Measurements from ENCODE around the gene PTPN20. TPM values are rescaled to one million over a fixed set of nuclear protein-coding genes. Genes with fewer than 3 reads are reported as not detected.

The PTPN20 gene
- total RNA-seq, 4 donors from 2014 or later: 2.9 TPM; not detected in 3

- H3K9me3 ChIP-seq: no peaks in the 10 kb centered on the region
- H3K4me3 ChIP-seq: no peak overlapping the region
- H3K36me3 ChIP-seq: no peaks in the 10 kb centered on the region
- TF ChIP-seq CTCF (IDR thresholded peaks at IDR 0.05): no peak
- TF ChIP-seq POLR2A (IDR thresholded peaks at IDR 0.05): no peak
- no peaks in the 10 kb centered on the region for H3K4me1 ChIP-seq
- no peak overlapping the region for H3K27ac ChIP-seq
- no peaks in the 10 kb centered on the region for H3K27me3 ChIP-seq
- DNase-seq: peak in 1 of 3 donors; percentile 43
Observed at GRCh38 chr10:47022311-47023131, 111.3 kb downstream of the PTPN20 start.

GRCh38 chr10:47023237-47024045 lies 112.2 kb downstream of the PTPN20 start:
- Histone ChIP-seq H3K36me3 (no peaks in the 10 kb centered on the region), H3K4me3 (no peak overlapping the region), H3K27ac (no peak overlapping the region), H3K27me3 (no peaks in the 10 kb centered on the region), H3K4me1 (no peaks in the 10 kb centered on the region), H3K9me3 (no peaks in the 10 kb centered on the region)
- TF ChIP-seq CTCF (IDR thresholded peaks at IDR 0.05): no peak
- no peak for TF ChIP-seq POLR2A (IDR thresholded peaks at IDR 0.05)
- DNase-seq: peak in 1 of 3 donors; percentile 24

- no peak overlapping the region for H3K4me3 ChIP-seq
- H3K9me3 ChIP-seq: no peaks in the 10 kb centered on the region
- DNase-seq: no peak
- no peaks in the 10 kb centered on the region for H3K4me1 ChIP-seq
- no peak overlapping the region for H3K27ac ChIP-seq
- no peaks in the 10 kb centered on the region for H3K36me3 ChIP-seq
- TF ChIP-seq CTCF (IDR thresholded peaks at IDR 0.05) (no peak), POLR2A (IDR thresholded peaks at IDR 0.05) (no peak)
- no peaks in the 10 kb centered on the region for H3K27me3 ChIP-seq
Observed at GRCh38 chr10:47024046-47024322, 112.8 kb downstream of the PTPN20 start.

- Histone ChIP-seq H3K27ac (no peak overlapping the region), H3K36me3 (no peaks in the 10 kb centered on the region), H3K27me3 (no peaks in the 10 kb centered on the region), H3K4me3 (no peak overlapping the region), H3K4me1 (no peaks in the 10 kb centered on the region), H3K9me3 (no peaks in the 10 kb centered on the region)
- peak; percentile 58 to 83 (median 70) for DNase-seq
- TF ChIP-seq CTCF (IDR thresholded peaks at IDR 0.05) (peak in 5 of 6 experiments; percentile 65 to 82 (median 75)), POLR2A (IDR thresholded peaks at IDR 0.05) (no peak)
Observed at GRCh38 chr10:47024399-47025252, 113.4 kb downstream of the PTPN20 start.

GRCh38 chr10:47025253-47025539 lies 114.0 kb downstream of the PTPN20 start:
- no peaks in the 10 kb centered on the region for H3K9me3 ChIP-seq
- H3K4me3 ChIP-seq: no peak overlapping the region
- TF ChIP-seq POLR2A (IDR thresholded peaks at IDR 0.05): no peak
- no peak for TF ChIP-seq CTCF (IDR thresholded peaks at IDR 0.05)
- H3K27ac ChIP-seq: no peak overlapping the region
- peak in 1 of 3 donors; percentile 21 for DNase-seq
- no peaks in the 10 kb centered on the region for H3K4me1 ChIP-seq
- no peaks in the 10 kb centered on the region for H3K36me3 ChIP-seq
- no peaks in the 10 kb centered on the region for H3K27me3 ChIP-seq

Data from Peyer's patch (tissue), 4 donors.